GM19372 (cell line): Measurements from ENCODE around the gene AGAP2.
"Not testable (repeated sequence)": the region's sequence is repeated elsewhere in the genome, so short reads cannot be mapped to it uniquely, and the experiment has no call there.

Experiments
- ATAC-seq: cut with Tn5 transposase; IDR thresholded peaks from one replicate; pipeline ENCODE4 v1.9.1; 2021; ENCODE audit warnings: mild to moderate bottlenecking, low read depth, moderate library complexity; ENCODE audit not compliant: unreplicated experiment

The AGAP2 gene

DNA sequence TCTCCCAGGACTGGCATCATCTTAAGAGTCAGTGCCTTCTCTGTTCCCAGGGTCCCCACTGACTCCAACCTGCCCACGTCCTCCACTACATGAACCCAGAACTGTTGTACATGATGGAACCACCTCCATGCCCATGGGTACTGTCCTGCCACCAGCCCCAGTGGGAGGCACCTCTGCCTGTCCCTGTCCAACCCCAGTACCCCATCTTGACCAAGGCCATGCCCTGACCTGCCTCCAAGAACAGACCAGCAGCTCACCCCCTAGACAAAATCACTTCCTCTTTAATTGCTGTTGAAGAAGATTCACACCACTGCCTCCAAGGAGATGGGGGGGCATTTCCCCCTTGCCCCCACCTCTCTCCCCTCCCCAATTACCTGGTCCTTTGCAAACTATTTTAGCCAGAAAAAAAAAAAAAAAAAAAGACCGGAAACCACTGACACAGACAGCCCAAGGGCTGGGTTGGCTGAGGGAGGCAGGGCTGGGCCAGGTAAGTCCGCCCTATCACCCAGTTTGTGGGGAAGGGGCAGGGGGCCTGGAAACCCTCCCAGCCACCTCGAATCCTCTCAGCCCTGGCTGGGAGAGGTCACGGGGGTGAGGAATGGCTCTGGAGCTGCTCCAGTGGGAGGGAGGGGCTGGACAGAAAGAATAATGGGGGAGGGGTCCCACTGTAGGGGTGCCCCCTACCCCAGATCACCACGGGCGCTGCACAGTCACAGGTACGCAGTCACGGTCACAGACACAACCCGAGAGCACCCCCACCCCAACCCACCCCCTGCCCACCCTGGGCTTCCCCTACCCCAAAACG, 13.4 kb downstream of the AGAP2 start:
- ATAC-seq: no peak

DNA sequence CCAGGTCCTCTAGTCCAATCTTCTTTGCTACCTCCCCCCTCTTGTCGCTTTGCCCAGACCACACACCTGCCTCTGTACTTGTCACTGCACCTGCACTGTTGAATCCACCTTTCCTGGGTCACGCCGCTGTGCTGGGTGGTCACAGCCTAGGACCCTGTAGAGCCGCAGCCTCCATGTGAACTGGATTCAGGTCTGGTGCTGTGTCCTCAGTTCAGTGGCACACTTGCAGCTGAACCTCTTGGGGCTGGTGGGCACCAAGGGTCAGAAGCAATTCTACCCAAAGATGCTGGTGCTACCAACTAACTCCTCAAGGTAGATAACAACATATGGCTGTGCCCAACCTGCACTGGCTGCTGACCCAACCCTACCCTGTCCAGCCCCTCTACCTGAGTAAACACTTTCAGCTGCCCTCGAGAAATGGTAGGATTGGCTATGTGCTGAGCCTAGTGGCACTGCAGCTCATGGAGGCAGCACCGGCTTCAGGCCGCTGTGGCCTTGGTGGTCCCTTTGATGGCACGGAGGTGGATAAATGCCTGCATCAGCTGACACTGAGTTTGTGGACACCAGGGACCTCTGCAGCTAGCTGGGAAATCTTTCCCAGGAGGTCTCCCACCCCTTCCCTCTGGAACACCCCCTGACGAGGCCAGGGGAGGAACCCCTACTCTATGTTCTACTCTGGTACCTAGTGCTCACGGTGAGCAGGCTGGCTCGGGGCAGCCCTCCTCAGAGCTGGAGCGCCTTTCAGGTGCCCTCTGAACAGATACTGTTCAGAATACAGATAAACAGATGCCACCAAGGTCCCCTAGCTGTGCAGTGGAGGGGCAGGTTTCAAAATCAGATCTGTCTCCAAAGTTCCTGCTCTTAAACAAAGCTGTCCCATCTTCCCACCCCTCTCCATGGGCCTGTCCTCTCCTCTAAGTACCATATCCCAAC, 14.3 kb downstream of the AGAP2 start:
- no peak for ATAC-seq

DNA sequence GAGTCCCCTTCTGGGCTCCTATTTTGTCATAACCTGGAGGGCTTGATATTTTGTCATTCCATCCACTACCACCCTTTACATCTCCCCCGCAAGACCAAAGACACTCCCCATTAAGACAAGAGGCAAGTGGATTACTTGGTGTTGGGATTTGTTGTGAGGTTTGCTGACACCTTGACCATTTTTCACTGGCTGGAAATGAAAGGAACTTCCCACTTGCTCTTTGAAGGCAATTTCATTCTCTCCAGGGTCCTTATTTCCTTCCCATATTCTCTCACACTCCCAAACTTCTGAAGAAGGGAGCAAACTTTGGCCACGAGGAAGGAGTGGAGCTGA, 14.9 kb downstream of the AGAP2 start:
- ATAC-seq: no peak

DNA sequence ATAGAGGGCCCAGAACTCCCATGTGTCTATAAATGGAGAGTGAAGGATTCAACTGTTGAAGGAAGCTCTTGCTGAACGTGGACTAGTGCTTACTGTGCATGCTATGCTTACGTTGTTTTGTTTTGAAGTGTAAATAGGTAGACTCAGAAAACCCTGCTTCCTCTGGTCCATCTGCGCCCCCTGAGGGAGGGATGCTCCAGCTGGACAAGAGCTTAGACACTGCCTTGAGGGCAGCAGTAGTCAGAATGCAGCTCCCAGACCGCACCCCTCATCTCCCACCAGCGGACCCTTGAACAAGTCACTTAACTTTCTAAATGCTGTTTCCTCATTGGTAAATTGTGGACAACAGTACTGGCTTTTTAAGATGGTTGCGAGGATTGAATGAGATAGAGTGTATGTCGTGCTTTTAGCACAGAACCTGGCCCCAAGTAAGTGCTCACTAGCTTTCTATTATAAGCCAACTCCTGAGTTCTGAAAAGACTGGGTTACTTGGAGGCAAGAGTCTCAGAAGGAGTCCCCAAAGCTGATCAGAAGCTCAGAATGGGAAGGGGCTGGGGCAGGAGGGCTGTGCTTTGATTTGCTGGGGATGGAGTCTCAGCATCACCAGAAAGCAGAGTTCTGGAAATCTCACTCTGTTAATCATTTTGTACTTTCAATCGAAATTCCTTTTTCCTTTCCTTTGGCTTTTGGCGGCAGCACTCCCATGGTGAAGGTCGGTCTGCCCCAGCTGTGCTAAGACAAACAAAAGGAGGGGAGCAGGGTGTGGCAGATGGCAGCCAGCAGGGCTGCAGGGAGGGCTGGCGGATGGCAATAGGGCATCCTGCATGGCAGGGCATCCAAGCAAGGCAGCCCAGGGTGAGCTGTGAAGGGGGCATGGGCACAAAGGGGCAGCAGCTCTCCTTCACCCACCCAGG, 15.6 kb downstream of the AGAP2 start:
- ATAC-seq: no peak

DNA sequence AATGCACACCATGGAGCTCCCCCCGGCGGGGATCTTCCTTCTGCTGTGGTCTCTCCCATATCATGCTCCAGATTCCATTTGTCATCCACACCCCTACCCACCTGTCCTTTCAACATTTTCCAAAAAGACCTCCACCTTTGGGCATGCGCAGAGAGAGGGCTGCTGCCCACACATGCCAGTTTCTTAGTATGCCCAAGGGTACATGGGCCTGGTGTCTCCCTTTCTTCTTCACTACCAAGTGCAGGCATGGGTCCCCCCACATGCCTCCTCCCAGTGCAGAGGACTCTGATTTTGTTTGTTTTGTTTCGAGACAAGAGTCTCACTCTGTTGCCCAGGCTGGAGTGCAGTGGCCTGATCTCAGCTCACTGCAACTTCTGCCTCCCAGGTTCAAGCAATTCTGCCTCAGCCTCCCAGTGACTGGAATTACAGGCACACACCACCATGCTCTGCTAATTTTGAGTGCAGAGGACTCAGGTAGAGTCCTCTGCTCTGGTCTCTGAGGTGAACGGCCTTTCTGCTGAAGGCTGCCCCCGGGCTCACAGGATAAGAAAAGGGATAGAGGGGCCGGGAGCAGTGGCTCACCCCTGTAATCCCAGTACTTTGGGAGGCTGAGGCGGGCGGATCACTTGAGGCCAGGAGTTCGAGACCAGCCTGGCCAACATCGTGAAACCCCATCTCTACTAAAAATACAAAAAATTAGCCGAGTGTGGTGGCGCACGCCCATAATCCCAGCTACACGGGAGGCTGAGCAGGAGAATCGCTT, 16.5 kb downstream of the AGAP2 start:
- ATAC-seq: not testable (repeated sequence)

DNA sequence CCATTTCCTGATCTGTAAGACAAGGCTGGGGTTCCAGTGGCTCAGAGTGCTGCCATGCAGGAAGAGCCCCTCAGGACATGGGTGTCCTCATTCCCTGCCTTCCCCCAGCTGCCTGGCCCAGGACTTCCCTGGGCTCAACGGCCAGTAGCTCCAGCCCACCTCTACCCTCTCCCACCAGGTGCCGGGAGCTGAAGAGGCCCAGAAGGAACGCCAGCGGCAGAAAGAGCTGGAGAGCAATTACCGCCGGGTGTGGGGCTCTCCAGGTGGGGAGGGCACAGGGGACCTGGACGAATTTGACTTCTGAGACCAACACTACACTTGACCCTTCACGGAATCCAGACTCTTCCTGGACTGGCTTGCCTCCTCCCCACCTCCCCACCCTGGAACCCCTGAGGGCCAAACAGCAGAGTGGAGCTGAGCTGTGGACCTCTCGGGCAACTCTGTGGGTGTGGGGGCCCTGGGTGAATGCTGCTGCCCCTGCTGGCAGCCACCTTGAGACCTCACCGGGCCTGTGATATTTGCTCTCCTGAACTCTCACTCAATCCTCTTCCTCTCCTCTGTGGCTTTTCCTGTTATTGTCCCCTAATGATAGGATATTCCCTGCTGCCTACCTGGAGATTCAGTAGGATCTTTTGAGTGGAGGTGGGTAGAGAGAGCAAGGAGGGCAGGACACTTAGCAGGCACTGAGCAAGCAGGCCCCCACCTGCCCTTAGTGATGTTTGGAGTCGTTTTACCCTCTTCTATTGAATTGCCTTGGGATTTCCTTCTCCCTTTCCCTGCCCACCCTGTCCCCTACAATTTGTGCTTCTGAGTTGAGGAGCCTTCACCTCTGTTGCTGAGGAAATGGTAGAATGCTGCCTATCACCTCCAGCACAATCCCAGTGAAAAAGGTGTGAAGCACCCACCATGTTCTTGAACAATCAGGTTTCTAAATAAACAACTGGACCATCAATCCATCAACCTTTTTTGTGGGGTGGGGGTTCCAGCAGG, 17.6 kb downstream of the AGAP2 start:
- no peak for ATAC-seq

DNA sequence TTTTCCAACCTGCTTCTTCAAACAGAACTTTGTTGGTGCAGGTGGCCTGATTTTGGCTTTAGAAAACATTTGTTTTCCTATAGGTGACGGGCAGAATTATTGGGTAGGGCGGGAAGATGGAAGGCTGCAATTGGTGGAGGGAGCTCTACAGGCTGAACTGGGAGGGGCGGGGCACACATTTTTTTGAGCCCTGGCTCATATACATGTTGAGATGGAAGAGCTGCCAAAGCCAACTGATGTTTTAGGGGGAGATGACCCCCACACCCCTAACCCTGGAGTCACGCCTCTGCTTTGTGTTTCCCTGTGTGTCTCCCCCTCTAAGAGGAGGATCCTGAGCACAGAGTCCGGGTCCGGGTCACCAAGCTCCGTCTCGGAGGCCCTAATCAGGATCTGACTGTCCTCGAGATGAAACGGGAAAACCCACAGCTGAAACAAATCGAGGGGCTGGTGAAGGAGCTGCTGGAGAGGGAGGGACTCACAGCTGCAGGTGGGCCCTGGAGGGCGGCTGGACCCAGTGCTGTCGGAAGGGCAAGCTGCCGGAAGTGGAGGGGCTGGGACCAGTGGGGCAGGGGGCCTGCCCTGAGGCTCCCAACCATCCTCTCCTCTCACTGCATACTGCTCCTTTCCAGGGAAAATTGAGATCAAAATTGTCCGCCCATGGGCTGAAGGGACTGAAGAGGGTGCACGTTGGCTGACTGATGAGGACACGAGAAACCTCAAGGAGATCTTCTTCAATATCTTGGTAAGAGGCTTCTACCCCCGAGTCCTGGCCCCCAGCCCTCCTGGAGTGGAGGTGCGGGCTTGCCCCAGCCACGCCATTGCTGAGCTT, 18.6 kb downstream of the AGAP2 start:
- ATAC-seq: no peak

DNA sequence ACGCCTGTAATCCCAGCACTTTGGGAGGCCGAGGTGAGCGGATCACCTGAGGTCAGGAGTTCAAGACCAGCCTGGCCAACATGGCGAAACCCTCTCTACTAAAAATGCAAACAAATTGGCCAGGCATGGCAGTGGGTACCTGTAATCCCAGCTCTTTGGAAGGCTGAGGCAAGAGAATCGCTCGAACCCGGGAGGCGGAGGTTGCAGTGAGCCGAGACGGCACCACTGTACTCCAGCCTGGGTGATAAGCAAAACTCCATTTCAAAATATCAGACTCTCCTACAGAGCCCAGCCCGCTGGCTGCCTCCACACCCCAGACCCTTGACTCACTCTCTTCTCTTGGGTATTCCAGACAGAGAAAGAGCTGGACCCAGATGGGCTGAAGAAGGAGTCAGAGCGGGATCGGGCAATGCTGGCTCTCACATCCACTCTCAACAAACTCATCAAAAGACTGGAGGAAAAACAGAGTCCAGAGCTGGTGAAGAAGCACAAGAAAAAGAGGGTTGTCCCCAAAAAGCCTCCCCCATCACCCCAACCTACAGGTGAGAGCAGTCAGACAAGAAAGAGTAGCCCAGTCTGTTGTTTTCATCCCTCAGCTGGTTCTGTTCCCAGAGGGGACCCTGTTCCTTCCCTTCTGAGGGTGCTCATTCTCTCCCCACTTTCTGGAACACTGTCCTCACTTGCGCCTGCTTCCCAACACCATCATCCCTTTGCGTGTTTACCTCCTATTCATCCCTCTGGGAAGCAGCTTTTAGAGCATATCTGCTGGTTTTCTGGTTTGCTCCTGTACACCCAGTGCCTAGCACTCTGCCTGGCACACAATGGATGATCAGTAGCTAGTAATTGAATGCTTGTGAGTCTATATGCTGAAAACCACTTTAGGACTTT, 19.7 kb downstream of the AGAP2 start:
- ATAC-seq: no peak

DNA sequence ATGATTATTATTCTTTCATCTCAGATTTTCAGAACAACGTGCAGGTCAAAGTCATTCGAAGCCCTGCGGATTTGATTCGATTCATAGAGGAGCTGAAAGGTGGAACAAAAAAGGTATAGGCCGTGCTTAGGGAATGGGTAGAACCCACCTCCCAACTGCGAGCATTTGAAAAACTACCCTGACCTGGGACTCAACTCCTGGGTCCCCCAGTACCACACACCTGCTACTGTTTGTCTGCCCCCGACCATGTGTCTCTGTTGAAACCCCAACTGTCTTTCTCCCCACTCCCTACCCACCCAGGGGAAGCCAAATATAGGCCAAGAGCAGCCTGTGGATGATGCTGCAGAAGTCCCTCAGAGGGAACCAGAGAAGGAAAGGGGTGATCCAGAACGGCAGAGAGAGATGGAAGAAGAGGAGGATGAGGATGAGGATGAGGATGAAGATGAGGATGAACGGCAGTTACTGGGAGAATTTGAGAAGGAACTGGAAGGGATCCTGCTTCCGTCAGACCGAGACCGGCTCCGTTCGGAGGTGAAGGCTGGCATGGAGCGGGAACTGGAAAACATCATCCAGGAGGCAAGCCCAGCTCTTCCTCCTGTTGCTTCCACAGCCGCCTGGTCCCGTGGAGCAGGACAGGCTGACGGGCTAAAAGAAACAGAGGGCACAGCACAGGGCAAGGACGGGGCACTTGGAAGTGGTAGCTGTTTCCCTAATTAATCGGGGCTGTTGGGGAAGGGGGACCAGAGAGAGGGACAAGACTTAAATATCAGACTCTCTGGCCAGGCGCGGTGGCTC, 20.5 kb downstream of the AGAP2 start:
- no peak for ATAC-seq

DNA sequence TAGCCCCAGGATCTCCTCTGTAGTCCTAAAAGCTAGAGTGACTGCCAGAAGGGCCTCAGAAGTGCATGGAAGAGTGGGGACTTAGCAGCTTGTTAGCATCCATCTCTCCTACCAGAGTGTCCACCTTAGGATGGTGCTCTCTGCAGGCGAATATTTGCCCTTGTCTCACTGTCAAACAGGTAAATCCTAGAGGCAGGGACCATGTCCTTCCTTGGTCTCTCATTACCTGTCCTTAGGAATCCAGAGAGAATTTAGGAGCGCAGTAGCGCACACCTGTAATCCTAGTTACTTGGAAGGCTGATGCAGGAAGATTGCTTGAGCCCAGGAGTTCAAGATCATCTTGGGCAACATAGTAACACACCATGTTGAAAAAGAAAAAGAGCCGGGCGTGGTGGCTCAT, 21.4 kb downstream of the AGAP2 start:
- ATAC-seq: no peak

DNA sequence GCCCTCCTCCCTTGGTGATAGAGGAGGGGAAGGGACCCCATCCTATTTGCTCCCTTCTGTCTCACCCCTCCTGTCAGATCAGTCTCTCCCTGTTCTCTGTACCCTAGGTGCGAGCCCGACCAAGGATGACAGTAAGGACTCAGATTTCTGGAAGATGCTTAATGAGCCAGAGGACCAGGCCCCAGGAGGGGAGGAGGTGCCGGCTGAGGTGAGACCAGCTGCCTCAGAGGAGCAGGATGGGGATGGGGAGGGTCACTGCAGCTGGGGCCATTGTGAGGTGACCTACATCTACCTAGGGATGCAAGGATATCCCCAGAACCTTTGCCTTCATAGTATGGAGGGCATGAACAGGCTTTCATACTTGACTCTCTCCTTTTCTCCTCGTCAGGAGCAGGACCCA, 22.2 kb downstream of the AGAP2 start:
- ATAC-seq: no peak

DNA sequence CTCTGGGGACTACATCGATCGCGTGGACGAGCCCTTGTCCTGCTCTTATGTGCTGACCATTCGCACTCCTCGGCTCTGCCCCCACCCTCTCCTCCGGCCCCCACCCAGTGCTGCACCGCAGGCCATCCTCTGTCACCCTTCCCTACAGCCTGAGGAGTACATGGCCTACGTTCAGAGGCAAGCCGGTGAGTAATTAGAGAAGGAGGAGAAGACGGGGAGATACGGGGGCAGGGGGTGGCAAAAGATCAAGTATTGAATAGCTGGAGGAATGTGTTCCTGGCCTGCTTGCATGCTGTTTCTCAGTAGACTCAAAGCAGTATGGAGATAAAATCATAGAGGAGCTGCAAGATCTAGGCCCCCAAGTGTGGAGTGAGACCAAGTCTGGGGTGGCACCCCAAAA, 22.8 kb downstream of the AGAP2 start:
- no peak for ATAC-seq

DNA sequence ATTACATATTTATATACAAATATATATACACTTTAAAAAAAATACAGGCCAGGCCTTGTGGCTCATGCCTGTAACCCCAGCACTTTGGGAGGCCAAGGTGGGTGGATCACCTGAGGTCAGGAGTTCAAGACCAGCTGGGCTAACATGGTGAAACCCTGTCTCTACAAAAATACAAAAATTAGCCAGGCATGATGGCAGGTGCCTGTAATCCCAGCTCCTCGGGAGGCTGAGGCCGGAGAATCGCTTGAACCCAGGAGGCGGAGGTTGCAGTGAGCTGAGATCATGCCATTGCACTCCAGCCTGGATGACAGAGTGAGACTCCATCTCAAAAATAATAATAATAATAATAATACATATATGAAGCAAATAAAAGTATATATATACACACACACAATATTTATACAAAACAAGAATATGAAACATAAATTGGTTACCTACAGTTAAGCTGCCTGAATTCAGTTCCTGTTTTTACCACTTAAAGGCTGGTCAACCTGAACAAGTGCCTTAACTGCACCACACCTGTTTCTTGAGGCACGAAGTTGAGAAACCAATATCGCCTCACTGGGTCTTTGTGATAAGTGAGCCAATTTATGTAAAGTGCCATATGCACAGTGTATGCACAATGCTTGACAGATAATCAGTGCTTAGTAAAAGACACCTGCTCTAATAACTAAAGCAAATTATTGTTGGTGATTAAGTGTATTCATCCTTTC, 23.4 kb downstream of the AGAP2 start:
- not testable (repeated sequence) for ATAC-seq

DNA sequence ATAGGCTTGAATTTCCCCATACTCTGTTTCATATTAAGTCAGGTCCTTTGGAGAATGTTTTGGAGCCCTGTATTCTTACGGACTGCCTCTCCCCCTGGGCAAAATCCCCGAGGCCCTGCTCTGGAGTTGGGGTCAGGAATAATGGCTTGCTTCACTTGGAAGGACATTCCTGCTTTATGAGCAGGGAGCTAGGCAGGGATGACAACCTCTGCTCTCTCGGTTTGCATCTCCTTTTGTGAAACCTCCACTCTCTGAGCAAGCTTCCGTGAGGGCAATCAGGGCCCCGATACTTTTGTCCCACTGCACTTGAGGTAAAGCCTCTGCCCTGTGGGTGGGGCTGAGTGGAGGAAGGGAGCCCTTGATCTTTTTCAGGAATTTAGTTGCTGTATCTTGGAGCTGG, 25.3 kb downstream of the AGAP2 start:
- ATAC-seq: no peak

DNA sequence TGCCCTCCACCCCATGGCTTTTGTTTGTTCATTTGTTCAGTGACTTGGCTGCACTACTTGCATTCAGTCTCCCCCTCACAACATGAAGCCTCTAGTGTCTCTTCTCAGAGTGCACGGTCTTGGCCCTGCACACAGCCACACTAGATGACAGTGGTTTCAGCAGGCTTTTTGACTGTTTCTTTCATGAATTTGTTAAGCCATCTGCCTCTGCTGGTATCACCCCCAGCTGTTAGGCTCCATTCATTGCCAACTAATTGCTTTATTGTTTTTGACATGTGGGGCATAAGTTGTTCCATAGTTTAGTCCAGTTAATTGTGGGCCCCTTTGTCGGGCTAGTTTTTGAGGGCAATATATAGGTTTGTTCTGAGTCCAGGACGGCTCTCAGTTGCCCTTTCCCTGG, 25.8 kb downstream of the AGAP2 start:
- no peak for ATAC-seq

DNA sequence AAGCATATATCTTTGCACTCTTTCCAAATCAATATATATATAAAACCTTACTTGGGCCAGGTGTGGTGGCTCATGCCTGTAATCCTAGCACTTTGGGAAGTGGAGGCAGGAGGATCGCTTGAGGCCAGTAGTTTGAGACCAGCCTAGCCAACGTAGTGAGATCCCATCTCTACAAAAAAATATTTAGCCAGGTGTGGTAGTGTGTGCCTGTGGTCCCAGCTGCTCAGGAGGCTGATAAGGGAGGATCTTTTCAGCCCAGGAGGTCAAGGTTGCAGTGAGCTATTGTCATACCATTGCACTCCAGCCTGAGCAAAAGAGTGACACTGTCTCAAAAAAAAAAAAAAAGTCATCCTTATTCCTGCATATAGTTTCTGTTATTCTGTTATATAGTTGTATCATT, 30.2 kb downstream of the AGAP2 start:
- ATAC-seq: no peak
